ENCODE data around the gene LETM1. TPM values are rescaled to one million over a fixed set of nuclear protein-coding genes. Genes with fewer than 3 reads are reported as not detected.
"Not testable (repeated sequence)": the region's sequence is repeated elsewhere in the genome, so short reads cannot be mapped to it uniquely, and the experiment has no call there.

LETM1 gene
- polyA plus RNA-seq, 3 donors, result 18.2 to 19.8 (median 18.6) TPM

DNA sequence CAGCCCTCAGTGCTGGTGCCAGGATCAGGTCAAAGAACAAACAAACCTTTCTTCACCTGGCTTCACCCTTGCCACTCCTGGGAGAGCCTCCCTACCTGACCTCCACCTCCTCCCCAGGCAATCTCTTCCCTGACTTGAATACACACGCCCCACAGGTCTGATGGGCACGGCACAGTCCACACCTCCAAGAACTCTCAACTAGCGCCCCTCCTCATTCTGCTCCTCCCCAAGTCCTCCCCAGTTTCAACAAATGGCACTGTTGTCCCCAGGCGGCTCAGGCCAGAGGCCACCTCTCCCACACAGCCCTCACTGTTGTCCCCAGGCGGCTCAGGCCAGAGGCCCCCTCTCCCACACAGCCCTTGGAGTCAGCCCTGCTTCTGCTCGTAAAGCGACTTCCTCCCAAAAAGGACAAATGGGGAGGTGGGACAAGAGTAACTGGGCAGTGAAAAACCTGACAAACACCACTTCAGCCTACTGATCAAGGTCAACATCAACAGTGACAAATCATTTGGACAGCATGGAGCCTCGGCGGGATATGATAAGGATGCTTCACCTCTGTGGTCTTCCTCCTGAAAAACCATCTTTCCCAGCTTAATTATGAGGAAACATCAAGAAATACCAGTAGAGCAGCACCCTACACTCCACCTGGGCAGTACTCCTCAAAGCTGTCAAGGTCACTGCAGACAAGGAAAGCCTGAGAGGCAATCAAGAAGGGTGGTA lies 2.9 kb downstream of the LETM1 start:
- DNase-seq (ENCODE audit: low read depth in 3 of 3, low spot score in 2 of 3), result no peak

DNA sequence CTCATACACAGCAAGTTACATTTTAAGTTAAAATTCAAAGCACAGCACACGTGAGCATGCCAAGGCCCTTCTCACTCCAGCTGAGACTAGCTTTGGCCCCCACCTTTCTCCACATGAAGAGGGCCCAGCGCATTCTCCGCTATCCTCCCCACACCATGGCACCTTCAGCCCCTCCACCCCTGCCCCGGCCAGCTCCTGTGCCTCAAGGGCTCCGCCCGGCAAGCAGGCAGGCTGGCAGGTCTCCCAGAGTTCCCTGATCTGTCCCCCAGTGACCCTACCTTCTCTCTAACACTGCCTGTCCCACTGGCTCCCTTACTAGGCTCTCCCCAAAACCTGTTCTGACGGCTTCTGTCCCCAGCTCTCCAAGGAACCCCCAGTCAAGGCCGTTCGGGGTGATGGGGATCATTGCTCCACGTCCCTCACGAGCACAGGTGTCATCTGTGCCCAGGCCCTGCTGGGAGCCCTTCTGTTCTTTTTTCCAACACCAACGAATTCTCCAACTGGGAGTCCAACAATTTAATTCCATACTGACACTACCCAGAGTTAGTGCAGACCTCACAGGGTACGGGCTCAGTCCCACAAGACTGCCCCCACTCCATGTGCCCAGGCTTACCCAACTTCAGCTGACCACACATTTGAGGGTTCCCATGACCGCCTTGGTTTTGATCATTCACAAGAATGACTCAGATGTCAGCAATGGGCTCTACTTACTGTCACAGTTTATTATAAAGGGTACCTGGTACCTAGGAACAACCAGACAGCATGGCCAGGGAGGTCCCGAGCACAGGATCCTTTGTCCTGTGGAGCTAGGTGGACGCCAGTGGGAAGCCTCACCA lies 4.2 kb downstream of the LETM1 start:
- no peak for DNase-seq (ENCODE audit: low read depth in 3 of 3, low spot score in 2 of 3)

DNA sequence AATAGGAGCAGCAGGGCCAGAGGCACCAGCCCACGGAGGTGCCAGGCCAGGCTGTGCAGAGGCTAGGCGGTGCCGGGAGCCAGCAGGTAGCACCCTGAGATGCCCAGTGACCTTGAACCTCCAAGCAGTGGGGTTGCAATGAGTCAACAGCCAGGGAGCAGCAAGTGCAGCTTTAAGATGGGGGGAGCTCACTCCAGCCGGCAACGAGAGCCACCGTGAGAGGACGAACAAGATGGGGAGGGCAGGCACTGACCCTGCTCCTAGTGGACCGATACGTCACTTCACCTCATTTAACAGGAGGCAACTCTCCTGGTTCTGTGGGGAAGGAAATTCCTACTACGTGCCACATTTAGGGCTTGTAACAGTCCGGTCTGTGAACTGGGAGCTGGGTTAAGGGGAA lies 4.8 kb downstream of the LETM1 start:
- no peak for DNase-seq (ENCODE audit: low read depth in 3 of 3, low spot score in 2 of 3)

DNA sequence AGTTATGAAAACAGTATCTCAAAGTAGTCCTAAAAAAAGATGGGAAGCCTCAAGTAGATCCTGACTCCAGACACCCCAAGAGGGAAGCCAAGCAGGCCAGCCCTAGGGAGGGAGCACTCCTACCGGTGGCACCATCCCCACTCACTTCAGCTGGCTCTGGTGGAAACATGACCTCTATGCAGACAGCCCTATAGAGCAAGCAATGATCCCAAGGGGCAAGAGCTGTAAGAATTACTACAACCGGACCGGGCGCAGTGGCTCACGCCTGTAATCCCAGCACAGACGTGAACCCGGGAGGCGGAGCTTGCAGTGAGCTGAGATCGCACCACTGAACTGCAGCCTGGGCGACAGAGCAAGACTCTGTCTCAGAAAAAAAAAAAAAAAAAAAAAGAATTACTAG lies 5.7 kb downstream of the LETM1 start:
- DNase-seq (ENCODE audit: low read depth in 3 of 3, low spot score in 2 of 3), result no peak

DNA sequence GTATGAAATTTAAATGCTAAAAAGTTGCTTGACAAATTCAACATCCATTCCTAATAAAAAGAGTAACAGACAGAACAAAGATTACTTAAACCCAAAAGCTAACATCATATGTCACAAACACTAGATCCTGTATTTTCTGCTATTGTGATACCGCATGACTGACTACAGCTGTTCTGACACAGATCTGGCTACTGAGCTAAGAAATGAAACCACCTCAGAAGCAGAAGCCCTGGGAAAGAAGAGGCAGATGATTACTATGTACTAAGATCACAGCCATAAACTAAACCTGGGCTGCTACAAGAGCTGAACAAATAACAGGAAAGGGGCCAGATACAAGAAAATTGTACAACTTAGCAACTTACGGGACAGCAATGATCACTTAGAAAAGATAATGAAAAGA lies 9.4 kb downstream of the LETM1 start:
- DNase-seq (ENCODE audit: low read depth in 3 of 3, low spot score in 2 of 3), result no peak

DNA sequence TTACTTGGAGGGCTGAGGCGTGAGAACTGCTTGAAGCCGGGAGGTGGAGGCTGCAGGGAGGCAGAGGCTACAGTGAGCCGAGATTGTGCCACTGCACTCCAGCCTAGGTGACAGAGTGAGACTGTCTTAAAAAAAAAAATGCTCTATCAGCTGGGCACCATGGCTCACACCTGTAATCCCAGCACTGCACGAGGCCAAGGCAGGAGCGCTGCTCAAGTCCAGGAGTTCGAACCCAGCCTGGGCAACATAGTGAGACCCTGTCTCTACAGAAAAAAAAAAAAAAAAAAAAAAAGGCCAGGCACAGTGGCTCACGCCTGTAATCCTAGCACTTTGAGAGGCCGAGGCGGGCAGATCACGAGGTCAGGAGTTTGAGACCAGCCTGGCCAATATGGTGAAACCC lies 11.3 kb downstream of the LETM1 start:
- DNase-seq (ENCODE audit: low read depth in 3 of 3, low spot score in 2 of 3), result not testable (repeated sequence)

DNA sequence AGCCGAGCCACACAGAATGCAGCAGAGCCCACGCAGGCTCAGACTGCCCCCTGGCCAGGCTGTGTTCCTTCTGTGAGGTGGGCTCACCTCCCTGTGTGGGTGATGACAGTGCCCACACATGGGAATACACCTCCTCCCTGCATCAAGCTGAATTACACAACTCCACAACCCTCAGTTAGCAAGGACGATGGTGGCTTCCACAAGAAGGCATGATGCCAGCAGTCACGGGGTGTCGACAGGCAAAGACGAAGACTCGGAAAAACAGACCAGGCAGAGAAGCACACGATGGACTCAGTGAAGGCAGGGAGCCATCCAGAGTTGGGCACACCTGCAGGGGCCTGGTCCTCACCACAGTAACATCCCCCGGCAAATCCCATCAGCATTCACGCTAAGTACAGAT lies 12.1 kb downstream of the LETM1 start:
- no peak for DNase-seq (ENCODE audit: low read depth in 3 of 3, low spot score in 2 of 3)

DNA sequence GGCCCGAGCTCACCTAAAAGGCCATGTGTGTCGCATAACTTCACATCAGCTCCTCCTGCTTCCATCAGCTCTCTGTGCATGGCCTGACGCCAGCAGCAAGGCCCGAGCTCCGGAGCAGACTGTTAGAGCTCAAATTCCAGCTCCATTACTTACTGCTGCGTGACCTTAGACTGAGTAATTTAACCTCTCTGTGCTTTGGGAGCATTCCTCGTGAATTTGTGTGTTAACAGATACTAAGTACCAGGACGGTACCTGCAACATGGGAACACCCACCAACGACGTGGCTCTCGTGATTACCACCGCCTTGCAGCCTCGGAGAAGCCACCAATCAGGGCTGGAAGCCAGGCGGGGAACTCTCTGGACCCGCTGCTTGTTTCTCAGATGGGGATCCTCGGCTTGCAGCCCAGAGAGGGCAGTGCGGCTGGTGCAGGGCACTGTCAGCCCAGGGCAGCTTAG lies 12.9 kb downstream of the LETM1 start:
- DNase-seq (ENCODE audit: low read depth in 3 of 3, low spot score in 2 of 3), result no peak

DNA sequence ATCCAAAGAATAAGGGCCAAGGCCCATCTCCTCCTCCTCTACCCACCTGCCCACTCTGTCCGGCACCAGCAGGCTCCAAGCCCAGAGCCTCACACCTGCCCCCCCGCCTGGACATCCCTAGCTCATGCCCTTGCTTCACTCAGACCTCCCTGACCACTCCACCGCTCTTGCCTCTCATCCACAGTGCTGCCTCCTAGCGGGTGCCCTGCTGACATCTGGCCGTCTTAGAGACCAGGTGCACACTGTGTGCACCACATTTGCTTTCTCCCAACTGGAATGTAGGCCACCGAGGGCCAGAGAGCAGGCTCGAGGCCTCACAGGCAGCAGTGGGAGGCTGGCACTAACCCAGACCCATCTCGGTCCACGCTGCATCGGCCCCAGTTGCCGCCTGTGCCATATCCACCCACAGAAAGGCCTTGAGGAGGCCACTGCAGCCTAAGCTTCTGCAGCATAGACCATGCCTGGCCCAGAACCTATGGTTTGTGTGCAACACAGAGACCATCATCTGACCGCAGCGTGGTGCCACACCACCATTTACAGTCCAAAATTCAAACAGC lies 13.5 kb downstream of the LETM1 start:
- no peak for DNase-seq (ENCODE audit: low read depth in 3 of 3, low spot score in 2 of 3)

DNA sequence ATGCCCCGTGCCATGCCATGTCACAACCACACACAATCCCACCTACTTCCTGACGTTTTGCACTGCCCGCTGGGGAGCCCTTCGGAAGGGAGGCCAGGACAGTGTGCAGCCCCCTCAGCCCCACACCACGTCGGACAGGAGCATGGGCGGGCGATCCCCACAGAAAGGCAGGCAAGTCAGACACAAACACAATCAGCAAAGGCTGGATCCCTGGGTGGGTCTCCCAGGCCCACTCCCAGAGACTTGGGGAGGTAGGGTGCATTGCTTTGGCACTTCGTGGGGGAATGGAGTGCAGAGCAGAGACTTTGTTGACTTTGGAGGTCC lies 14.1 kb downstream of the LETM1 start:
- no peak for DNase-seq (ENCODE audit: low read depth in 3 of 3, low spot score in 2 of 3)

DNA sequence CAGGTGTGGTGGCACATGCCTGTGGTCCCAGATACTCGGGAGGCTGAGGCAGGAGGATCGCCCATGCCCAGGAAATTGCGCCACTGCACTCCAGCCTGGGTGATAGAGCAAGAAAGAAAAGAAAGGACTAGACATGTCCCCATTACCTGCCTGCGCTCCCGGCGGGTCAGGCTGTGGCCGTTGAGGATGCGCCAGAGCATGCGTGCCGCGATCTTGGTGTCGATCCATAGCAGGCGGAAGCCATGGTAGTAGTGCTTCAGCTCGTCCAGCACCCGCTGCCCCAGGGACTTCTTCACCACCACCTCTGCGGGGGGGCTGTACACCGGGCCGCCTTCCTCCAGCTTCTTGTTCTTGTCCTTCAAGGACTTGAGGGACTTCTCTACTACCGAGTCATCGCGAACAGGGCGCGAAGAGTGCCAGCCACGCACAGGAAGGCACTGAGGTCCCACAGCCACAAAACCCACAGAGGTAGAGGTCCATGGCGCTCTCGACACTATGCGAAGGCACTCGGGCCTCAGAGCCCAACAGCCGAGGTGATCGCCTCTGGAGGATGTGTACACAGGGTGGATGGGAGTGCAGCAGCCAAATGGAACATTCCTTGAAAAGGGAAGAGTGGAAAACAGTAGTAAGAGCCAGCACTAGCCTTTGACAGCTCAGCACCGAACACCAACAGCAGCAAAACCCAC lies 14.6 kb downstream of the LETM1 start:
- no peak for DNase-seq (ENCODE audit: low read depth in 3 of 3, low spot score in 2 of 3)

DNA sequence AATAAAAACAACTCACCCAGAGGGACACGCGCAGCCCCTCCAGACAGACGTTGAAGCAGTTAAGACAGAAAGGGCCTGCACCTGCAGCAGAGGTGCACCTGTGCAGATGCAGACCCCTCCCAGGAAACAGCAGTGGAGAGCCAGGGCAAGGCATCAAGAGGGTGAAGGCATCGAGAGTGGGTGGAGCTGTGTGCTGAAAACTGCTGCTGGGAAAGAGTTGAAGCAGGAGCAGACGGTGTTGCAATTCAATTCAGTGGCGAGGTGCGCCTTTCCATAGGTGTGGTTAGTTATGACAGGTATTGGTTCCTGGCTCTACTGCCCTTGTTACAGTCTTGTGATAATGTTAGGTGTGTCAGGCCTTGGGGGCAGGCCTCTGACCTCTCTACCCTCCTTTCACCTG lies 16.7 kb downstream of the LETM1 start:
- DNase-seq (ENCODE audit: low read depth in 3 of 3, low spot score in 2 of 3), result no peak

DNA sequence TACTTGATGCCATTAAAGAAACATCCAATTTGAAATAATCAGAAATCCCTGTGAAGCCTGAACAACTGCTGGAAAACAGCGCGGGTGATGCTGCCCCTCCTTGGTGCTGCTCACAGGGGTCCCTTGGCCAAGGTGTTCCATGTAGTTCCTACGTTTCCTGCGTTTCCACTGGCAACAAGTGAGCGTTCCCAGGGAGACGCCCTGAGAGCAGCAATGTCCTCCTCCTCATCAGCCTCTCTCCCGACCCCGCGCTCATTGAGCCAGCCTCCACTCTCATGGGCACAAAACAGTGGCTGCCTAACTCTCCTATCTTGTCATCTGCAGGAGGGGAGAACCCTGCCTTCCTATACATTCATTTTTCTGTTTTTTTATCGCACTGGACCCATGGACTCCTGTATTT lies 18.9 kb downstream of the LETM1 start:
- DNase-seq (ENCODE audit: low read depth in 3 of 3, low spot score in 2 of 3), result no peak

DNA sequence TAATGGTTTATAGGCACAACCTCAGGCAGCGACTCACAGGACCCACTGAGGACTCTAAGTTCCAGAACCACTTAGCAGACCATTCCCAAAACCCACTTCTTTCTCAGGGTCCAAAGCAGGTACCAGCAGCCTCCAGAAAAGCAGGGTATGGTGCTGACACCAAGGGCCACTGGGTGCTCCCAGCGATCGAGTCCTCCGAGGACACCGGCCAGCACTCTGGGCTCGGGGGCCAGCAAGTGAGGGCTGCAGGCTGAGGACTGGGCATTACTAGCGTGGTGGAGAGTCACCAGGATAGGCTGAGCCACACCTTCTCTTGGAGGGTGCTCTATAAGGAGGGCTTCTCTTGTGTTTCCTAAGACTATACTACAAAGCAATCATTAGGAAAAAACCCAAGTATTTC lies 19.3 kb downstream of the LETM1 start:
- no peak for DNase-seq (ENCODE audit: low read depth in 3 of 3, low spot score in 2 of 3)

DNA sequence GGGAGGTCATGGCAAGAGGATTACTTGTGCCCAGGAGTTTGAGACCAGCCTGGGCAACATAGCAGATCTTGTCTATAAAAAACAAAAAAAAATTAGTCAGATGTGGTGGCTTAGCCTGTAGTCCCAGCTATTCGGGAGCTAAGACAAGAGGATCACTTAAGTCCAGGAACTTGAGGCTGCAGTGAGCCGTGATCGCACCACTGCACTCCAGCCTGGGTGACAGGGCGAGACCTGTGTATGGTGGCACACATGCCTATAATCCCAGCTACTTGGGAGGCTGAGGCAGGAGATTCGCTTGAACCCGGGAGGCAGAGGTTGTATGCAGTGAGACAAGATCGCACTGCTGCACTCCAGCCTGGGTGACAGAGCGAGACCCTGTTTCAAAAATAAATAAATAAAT lies 20.1 kb downstream of the LETM1 start:
- not testable (repeated sequence) for DNase-seq (ENCODE audit: low read depth in 3 of 3, low spot score in 2 of 3)

DNA sequence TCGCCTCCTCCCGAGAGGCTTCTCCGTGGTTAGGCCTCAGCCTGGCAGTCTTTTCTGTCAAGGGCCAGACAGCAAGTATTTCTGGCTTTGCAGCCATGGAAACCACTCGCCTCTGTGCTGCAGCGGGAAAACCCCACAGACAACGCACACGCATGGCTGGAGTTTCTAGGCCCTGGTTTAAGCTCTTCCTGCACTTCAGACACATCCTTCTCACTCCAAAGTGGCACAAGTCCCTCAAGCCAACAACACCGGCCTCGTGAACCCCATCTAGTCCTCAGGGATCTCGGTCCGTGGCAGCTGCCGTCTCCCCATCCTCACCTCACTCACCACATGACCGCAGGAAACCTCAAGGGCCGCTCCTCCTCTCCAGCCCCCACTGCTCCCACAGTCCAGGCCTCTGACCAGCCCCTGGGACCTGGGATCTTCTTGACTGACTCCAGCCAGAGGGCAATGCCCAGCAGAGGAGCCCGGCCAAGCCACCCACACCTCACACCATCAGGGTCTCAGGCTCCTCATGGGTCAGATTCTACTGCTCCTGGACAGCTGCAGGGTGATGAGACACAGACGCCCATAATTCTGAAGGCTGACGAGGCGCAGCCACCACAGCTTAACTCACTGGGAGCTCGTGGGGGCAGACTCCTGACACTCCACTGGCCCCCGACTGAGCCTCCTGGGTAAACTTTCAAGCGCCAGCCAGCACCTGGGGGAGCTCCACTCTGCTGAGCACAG lies 21.7 kb downstream of the LETM1 start:
- DNase-seq (ENCODE audit: low read depth in 3 of 3, low spot score in 2 of 3), result no peak

DNA sequence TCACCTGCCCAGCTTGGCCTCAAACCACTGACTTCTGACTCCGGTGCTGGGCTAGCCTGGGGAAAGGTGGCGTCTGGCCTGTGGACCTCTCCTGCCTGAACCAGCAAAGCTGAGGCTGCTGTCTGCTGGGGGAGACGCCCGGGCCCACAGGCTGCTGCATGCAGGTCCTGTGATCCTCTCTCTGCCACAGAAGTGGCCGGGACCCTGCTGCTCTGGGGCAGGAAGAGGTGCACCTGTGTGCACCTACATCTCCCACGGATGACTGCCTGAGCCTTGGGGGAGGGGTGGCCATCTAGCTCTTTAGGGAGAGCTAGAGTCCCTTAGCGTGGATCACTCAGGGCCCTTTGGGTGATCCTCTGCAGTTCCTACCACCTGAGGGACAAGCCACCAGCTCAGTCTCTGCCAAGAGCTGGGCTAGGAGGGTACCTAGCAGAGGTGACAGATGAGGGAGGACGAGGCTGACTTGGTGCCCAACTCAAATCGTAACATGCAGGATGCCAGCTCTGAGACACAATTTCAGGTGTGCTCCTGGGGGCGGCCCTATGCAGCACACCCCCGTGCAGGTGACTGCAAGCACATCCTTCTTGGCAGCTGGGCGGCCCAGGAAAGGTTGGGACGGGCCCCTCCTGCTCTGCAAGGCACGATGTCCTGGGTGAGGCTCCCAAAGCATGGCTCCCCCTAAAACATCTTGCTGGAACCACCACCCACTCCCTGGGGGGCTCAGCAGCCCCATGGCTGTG lies 22.5 kb downstream of the LETM1 start:
- no peak for DNase-seq (ENCODE audit: low read depth in 3 of 3, low spot score in 2 of 3)

DNA sequence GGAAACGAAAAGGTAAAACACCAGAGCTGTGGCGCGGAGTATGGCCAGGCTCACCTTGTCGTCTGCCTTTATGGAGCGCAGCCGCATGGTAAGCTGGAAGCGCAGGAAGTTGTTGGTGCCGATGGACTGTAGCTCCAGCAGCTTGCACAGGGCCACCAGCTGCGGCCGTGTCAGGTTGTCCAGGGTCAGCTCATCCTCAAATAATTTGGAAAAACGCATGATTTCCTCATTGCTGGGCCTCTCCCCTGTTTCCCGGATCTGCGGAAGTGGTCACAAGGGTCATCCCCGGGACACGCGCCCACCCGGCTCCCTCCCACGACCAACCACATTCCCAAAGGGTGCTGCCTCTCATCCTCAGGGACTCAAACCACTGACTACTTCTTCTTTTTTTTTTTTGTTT lies 23.3 kb downstream of the LETM1 start:
- no peak for DNase-seq (ENCODE audit: low read depth in 3 of 3, low spot score in 2 of 3)

DNA sequence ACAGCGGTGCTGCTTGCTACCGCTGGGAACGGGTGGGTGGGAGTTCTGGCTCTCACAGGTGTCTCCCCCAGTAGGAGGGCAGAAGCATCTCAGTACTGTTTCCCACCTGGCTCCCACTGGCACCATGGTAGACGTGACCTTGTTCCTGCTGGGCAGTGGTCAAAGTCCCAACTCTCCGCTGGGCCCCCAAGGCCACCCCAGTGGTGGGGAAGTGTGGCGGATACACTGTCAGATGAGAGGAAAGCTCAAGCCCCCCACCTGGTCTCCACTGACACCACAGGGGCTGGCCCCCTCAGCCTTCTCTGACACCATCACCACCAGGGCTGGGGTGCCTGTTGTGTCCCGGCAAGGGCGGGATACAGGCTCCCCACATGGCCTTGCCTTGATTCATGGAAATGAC lies 24.6 kb downstream of the LETM1 start:
- no peak for DNase-seq (ENCODE audit: low read depth in 3 of 3, low spot score in 2 of 3)

DNA sequence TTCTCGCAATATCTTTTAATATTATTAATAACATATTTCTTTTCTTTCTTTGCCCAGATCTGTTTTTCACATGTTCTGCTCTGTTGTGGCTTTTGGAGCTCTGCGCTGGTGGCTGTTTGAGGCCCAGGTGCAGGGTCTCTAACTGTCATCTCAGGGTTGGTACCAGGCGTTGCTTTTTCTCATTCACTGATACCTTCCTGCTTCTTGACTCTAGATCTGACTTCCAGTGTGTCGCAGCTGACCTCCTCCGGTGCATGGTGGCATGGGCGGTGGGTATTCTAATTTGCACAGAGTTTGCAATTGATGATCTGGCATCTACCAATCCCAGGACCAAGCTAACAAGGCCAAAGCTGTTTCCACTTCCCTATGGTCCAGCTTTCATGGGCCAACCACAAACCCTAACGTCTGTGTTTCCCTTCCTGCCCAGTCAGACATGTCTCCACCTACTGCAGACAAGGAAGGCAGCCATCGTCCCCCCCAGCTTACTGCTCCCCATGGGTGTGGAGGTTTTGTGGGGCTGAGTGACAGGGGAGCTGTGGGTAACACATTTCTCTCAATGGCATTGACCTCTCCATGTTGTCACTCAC lies 25.2 kb downstream of the LETM1 start:
- DNase-seq (ENCODE audit: low read depth in 3 of 3, low spot score in 2 of 3), result no peak

All from right renal cortex interstitium (tissue), 3 donors.